Bronchial epithelial cell (primary cell): ENCODE measurements around the gene MXRA8. TPM values are rescaled to one million over a fixed set of nuclear protein-coding genes. Genes with fewer than 3 reads are reported as not detected.

Experiments used
- DNase-seq: peaks from one replicate; pipeline ENCODE4 v3.0.0-alpha.2; 2010; ENCODE audit warnings: low read depth
- FAIRE-seq: peaks from 2 replicates; lab custom pipeline; 2011; peaks lifted over from hg19 to GRCh38; lab: Jason Lieb, UNC
- H3K27me3 ChIP-seq: 2 replicates; pipeline ENCODE4 v1.5.1; 2011; ENCODE audit warnings: low read length; ENCODE audit not compliant: control insufficient read depth, insufficient read depth
- H3K36me3 ChIP-seq: 2 replicates; pipeline ENCODE4 v1.5.1; 2011; ENCODE audit warnings: low read length; ENCODE audit not compliant: control insufficient read depth, insufficient read depth
- H3K4me3 ChIP-seq: 2 replicates; pipeline ENCODE4 v1.5.1; 2011; ENCODE audit warnings: mild to moderate bottlenecking, low read depth, low read length, control low read depth
- CTCF ChIP-seq: IDR thresholded peaks from 2 replicates; pipeline ENCODE4 v1.5.1; 2011; ENCODE audit warnings: mild to moderate bottlenecking, moderate library complexity, low read length, control low read depth, inconsistent platforms; ENCODE audit not compliant: insufficient read depth, severe bottlenecking
- total RNA-seq: library from RNA; depleted of rRNA; stranded (reverse); fragments of >200 nt; gene quantifications from 2 replicates; pipeline ENCODE4 v1.2.1, GENCODE V29; 2014

The MXRA8 gene
- total RNA-seq, 1 donor from 2014 or later = 5.0 TPM

- no peak for FAIRE-seq
- DNase-seq = no peak
- H3K27me3 ChIP-seq = no peaks in the 10 kb centered on the region
- no peak for TF ChIP-seq CTCF
- H3K4me3 ChIP-seq = no peak overlapping the region
- no peaks in the 10 kb centered on the region for H3K36me3 ChIP-seq
Observed at GRCh38 chr1:1359664-1360468, 1.5 kb upstream of the MXRA8 start.

- Histone ChIP-seq H3K27me3 (no peaks in the 10 kb centered on the region), H3K4me3 (no peak overlapping the region), H3K36me3 (no peaks in the 10 kb centered on the region)
- DNase-seq (no peak), FAIRE-seq (no peak)
- TF ChIP-seq CTCF = no peak
Observed at GRCh38 chr1:1359308-1359663, 931 bp upstream of the MXRA8 start.

- H3K27me3 ChIP-seq = no peaks in the 10 kb centered on the region
- FAIRE-seq (no peak), DNase-seq (no peak)
- TF ChIP-seq CTCF = no peak
- no peak overlapping the region for H3K4me3 ChIP-seq
- H3K36me3 ChIP-seq = no peaks in the 10 kb centered on the region
Observed at GRCh38 chr1:1357871-1358432, 403 bp downstream of the MXRA8 start.

GRCh38 chr1:1356796-1357401 lies 1.5 kb downstream of the MXRA8 start:
- FAIRE-seq (no peak), DNase-seq (no peak)
- H3K36me3 ChIP-seq = no peaks in the 10 kb centered on the region
- no peak overlapping the region for H3K4me3 ChIP-seq
- TF ChIP-seq CTCF = no peak
- H3K27me3 ChIP-seq = no peaks in the 10 kb centered on the region

GRCh38 chr1:1356166-1356795 lies 2.1 kb downstream of the MXRA8 start:
- no peak for TF ChIP-seq CTCF
- H3K36me3 ChIP-seq = no peaks in the 10 kb centered on the region
- no peaks in the 10 kb centered on the region for H3K27me3 ChIP-seq
- DNase-seq (no peak), FAIRE-seq (no peak)
- H3K4me3 ChIP-seq = no peak overlapping the region
